ENCODE data around the gene ADGRE1. TPM values are rescaled to one million over a fixed set of nuclear protein-coding genes. Genes with fewer than 3 reads are reported as not detected.

Gene ADGRE1
- total RNA-seq, 2 experiments from 2014 or later: 1.2 to 1.6 TPM

DNA sequence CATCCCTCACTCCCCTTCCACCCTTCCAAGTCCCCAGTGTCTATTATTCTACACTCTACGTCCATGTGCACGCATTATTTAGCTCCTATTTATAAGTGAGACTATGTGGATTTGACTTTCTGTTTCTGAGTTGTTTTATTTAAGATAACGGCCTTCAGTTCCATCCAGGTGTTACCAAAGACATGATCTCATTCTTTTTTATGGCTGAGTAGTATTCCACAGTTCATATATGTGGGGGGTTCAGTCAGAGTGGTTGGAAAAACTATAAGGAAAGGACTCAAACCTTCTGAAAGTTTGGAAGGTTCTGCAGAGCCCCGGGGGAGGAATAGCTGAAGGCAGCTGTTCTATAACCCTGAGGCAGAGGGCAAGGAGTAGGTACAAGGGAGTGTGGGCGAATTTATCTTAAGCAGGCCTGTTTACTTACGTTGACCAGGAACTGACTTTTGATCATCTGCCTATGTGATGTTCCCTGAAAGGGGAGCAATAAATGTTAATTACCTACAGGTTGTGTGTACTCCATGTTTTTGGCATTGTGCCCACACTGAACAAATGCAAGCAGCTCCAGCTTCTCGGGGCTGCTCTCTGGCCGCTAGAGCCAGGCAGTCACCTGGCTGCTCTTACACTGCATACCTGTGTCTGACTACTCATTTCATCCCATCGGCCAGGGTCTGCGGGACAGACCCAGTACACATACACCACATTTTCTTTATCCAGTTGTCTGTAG lies 13.5 kb upstream of the ADGRE1 start:
- intact Hi-C loops (cut with micrococcal nuclease): no loop called here
- ATAC-seq (no peak), DNase-seq (no peak)
- Mint-ChIP-seq H3K36me3 (ENCODE audit: low read depth) (no peaks in the 10 kb centered on the region), H3K27me3 (no peaks in the 10 kb centered on the region), H3K9me3 (no peaks in the 10 kb centered on the region), H3K4me3 (no peak overlapping the region), H3K4me1 (ENCODE audit: low read depth) (peaks cover 3% of the 10 kb centered on the region), H3K27ac (no peak overlapping the region)
- TF ChIP-seq, protein P1, sequence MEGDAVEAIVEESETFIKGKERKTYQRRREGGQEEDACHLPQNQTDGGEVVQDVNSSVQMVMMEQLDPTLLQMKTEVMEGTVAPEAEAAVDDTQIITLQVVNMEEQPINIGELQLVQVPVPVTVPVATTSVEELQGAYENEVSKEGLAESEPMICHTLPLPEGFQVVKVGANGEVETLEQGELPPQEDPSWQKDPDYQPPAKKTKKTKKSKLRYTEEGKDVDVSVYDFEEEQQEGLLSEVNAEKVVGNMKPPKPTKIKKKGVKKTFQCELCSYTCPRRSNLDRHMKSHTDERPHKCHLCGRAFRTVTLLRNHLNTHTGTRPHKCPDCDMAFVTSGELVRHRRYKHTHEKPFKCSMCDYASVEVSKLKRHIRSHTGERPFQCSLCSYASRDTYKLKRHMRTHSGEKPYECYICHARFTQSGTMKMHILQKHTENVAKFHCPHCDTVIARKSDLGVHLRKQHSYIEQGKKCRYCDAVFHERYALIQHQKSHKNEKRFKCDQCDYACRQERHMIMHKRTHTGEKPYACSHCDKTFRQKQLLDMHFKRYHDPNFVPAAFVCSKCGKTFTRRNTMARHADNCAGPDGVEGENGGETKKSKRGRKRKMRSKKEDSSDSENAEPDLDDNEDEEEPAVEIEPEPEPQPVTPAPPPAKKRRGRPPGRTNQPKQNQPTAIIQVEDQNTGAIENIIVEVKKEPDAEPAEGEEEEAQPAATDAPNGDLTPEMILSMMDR (IDR thresholded peaks at IDR 0.05): no peak
- CTCF ChIA-PET: no interaction called here
- POLR2A ChIA-PET: no interaction called here

DNA sequence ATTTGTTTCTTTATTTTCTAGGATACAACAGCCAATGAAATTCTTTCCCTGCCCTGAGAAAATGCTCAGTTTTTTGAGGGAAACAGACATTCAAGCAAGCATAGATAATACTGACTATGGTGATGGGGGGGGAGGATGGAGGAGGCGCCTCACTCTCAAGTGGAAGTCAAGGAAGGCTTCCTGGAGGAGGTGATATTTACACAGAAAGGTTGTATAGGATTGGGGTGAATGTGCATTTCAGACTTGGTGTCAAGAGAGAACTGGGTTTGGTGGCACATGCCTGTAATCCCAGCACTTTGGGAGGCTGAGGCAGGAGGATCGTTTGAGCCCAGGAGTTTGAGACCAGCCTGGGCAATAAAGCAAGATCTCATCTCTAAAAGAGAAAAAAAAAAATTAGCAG lies 12.2 kb upstream of the ADGRE1 start:
- TF ChIP-seq, protein P1 (IDR thresholded peaks at IDR 0.05): no peak
- Mint-ChIP-seq H3K4me3 (no peak overlapping the region), H3K9me3 (no peaks in the 10 kb centered on the region), H3K27ac (no peak overlapping the region), H3K4me1 (ENCODE audit: low read depth) (peaks cover 3% of the 10 kb centered on the region), H3K27me3 (no peaks in the 10 kb centered on the region), H3K36me3 (ENCODE audit: low read depth) (no peaks in the 10 kb centered on the region)
- POLR2A ChIA-PET: no interaction called here
- ATAC-seq: no peak
- no peak for DNase-seq
- CTCF ChIA-PET: interaction anchor here (1.5 kb wide), 1 partner anchor 12 kb away, joined by 5 read pairs; no protein-coding TSS in a partner anchor
- intact Hi-C loops (cut with micrococcal nuclease): no loop called here

DNA sequence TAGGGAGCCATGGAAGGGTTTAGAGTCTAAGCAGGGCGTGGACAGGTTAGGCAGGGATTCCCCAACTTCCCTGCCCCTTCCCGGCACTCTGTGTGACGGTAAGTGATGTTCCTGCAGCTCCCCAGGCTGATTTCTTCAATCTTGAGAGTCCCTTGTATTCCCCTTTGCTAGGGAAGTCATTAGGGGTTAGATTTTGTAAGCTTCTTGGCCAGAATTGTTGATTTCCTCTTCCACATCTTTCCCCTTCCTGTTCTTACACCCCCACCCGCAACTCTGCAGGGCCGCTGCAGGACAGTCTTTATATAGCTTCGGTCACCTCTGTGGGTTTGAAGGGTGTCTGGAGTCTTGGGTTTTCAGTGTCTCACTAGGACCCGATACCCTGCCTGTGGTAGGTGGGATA lies 10.6 kb upstream of the ADGRE1 start:
- Mint-ChIP-seq H3K4me3 (no peak overlapping the region), H3K27ac (no peak overlapping the region), H3K9me3 (no peaks in the 10 kb centered on the region), H3K4me1 (ENCODE audit: low read depth) (peaks cover 3% of the 10 kb centered on the region), H3K36me3 (ENCODE audit: low read depth) (no peaks in the 10 kb centered on the region), H3K27me3 (no peaks in the 10 kb centered on the region)
- ATAC-seq (no peak), DNase-seq (no peak)
- POLR2A ChIA-PET: no interaction called here
- intact Hi-C loops (cut with micrococcal nuclease): no loop called here
- CTCF ChIA-PET: interaction anchor here (1.3 kb wide), 1 partner anchor 13 kb away, joined by 3 read pairs; no protein-coding TSS in a partner anchor
- TF ChIP-seq, protein P1 (IDR thresholded peaks at IDR 0.05): no peak

DNA sequence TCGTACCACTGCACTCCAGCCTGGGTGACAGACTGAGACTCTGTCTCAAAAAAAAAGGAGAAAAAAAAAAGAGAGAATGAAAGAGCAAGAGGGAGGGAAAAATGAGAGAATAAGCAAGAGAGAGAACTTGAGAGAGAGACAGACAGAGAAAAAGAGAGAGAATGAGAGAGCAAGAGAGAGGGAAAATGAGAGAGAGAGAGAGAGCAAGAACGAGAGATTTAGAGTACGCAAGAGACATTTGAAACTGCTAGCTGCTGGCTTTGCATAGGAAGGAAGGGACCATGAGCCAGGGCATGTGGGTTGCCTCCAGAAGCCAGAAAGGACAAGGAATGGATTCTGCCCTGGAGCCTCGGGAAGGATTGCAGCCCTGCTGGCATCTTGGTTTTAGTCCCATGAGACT lies 9.6 kb upstream of the ADGRE1 start:
- CTCF ChIA-PET: no interaction called here

More for the DNA sequence above, 9.6 kb upstream of the ADGRE1 start:
- Mint-ChIP-seq H3K4me1 (ENCODE audit: low read depth) (peaks cover 3% of the 10 kb centered on the region), H3K4me3 (no peak overlapping the region), H3K9me3 (no peaks in the 10 kb centered on the region), H3K27ac (no peak overlapping the region), H3K27me3 (no peaks in the 10 kb centered on the region), H3K36me3 (ENCODE audit: low read depth) (no peaks in the 10 kb centered on the region)
- intact Hi-C loops (cut with micrococcal nuclease): no loop called here
- TF ChIP-seq, protein P1 (IDR thresholded peaks at IDR 0.05): no peak
- ATAC-seq (no peak), DNase-seq (no peak)
- POLR2A ChIA-PET: no interaction called here

All from activated CD8-positive, alpha-beta T cell treated with anti-CD3 and anti-CD28 coated beads for 36 hours (primary cell).